HK-2 (cell line): ENCODE data around the gene SAC3D1.
"Not testable (repeated sequence)": the region's sequence is repeated elsewhere in the genome, so short reads cannot be mapped to it uniquely, and the experiment has no call there.

Experiments
- DNase-seq: peaks from one replicate; pipeline ENCODE4 v3.0.0-alpha.2; 2018; ENCODE audit not compliant: unreplicated experiment

SAC3D1 gene

DNA sequence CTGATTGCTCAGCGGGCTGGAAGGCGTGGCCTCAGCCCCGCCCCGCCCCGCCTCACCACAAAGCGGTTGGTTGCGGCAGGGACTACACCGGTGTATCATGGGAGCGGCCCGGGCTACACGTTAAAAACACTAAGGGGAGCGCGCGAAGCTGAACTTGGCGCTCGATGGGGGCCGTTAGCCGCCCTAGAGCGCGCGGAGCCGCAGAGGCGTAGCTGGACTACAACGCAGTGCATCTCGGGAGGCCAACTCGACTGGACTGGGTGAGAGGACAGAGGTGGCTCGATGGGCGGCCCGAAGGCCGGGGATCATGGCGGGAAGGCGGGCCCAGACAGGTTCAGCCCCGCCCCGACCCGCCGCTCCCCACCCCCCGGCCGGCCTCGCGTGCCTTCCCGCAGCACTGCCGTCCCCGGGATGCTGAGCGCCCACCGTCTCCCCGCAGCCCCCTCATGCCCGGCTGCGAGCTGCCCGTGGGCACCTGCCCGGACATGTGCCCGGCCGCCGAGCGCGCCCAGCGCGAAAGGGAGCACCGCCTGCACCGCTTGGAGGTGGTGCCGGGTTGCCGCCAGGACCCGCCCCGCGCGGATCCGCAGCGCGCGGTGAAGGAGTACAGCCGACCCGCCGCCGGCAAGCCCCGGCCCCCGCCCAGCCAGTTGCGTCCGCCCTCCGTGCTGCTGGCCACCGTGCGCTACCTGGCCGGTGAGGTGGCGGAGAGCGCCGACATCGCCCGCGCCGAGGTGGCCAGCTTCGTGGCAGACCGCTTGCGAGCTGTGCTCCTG, at the start of gene SAC3D1:
Gene SAC3D1, plus strand, starts transcription at position 364 of the 776 bp plus-strand sequence. Its CDS starts 83 bp downstream, at position 447.
- DNase-seq: peak; percentile 88

DNA sequence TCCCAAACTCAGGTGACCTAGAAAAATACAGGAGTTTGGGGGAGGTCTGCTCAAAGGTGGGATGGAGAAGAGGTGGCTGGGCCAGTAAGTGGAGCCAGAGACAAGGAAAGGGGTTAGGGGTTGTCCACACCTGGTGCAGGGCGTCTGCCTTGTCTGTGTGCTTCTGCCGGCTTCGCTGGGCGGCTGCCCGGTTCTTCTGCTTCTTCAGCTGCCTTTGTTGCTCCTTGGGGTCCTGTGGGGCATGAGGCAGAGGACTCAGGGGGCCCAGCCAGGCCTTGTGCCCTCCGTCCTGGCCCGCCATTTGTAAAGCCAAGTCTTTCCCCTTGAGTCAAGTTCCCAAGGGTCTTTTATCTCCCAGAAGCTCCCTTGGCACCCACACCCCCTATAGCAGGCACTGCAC, 46.7 kb upstream of the SAC3D1 start:
- no peak for DNase-seq

DNA sequence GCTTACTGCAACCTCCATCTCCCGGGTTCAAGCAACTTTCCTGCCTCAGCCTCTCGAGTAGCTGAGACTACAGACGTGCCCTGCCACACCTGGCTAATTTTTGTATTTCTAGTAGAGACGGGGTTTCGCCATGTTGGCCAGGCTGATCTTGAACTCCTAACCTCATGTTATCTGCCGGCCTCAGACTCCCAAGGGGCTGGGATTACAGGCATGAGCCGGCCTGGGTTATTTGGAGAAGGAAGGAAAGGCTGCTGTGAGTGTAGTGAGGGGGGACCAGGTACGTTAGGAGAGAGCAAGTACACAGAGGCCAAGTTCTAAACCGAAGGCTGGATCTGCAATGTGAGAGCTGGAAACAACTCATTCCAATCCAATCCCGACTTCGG, 44.7 kb upstream of the SAC3D1 start:
- DNase-seq: no peak

DNA sequence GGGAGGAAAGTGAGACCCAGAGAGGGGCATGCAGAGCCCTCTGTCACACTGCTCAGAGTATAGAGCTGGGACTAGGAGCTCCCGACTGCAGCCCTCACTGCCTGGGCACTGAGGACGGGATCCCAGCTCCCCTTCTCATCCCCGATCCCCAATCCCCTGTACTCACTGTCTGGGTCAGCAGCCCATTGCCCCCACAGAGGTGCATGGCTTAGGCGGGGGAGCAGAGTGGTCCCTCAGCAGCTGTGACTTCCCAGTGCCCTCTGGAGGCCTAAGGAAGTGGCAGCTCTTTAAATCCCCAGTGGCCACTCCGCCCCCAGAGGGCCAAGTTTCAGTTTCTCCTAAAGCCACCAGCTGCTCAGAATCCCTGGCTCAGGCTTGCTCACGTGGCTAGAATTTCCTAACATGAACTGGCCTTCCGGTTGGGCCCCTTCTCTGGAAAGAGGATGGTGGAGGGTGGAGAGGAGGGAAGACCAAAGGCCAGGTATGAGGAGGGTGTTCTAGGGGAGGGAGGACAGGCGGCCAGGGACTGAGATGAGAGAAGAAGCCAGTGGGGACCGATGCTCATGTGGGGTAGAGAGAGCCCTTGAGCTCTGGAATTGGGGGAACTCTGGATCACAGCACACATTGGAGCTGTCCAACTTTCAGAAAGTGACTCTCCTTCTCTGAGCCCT, 44.2 kb upstream of the SAC3D1 start, which contains the start of gene BATF2:
Gene BATF2, minus strand, starts transcription at position 262 of the 671 bp plus-strand sequence. Its CDS starts 57 bp downstream, at position 205.
- peak; percentile 54 for DNase-seq

- no peak for DNase-seq
Observed at GRCh38 chr11:64998141-64998540, 42.9 kb upstream of the SAC3D1 start.

GRCh38 chr11:64998690-64999431, 42.1 kb upstream of the SAC3D1 start:
- no peak for DNase-seq

GRCh38 chr11:64999478-64999877, 41.5 kb upstream of the SAC3D1 start:
- no peak for DNase-seq

DNA sequence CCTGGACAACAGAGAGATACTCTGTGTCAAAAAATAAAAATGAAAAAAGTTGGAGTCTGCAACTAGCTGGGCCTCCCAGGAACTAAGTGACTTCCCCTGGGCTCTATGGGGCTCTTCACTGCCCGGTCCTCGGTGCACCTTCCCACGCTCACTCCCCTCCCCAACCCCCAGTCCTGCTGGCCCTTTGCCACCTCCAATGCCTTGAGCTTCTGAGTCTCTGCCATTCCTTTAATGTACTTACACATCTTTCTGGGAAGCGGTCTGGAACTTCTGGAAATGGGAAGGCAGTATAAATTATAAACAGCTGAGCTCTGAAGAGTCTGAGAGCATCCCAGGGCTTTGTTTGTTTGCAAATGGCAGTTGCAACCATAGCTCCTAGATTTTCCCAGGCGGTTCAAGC, 38.3 kb upstream of the SAC3D1 start:
- no peak for DNase-seq

DNA sequence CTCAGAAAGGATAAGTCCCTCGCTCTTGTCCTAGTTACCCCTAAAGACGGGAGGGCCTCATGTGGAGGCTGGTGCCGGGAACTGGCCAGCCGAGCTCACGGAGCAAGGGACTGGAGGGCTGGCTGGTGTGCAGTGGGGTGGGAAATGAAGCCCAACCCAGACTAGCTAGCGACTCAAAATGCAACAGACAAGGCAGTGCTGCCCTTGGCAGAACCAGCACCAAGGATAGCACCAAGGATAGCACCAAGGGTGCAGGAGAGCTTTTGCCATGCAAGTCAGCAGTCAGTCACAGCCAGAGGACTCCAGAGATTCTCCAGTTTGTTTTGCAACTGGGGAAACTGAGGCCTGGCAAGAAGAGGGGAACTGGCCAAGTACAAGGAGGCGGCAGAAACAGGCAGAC, 37.7 kb upstream of the SAC3D1 start:
- no peak for DNase-seq

DNA sequence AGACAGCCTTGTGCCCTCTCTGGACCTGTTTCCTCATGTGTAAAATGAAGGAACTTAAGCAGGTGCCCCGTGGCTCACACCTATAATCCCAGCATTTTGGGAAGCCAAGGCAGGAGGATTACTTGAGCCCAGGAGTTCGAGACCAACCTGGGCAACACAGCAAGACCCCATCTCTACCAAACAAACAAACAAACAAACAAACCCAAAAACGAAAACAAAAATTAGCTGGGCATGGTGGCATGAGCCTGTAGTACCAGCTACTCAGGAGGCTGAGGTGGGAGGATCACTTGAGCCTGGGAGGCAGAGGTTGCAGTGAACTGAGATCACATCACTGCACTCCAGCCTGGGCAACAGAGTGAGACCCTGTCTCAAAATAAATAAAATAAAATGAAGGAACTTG, 37.0 kb upstream of the SAC3D1 start:
- DNase-seq: not testable (repeated sequence)

DNA sequence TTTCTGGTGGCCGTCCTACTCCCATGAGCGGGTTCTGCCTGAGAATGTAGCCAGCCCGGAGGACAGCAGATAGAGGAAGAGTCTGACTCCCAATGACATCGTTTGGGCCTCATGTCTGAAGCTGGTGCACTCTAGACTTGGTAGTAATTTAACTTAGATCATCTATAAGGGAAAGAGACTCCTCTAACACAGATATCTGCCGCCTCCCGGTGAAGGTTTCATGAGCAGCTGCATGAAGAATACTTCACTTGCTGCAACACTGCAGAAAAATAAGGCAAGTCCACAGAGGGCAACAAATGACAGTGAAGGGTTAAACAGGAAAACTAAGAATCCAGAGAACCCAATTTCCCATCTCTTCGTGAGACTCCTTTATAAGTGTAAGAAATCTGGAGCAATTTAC, 33.0 kb upstream of the SAC3D1 start:
- no peak for DNase-seq

GRCh38 chr11:65008873-65009272, 32.1 kb upstream of the SAC3D1 start:
- no peak for DNase-seq

DNA sequence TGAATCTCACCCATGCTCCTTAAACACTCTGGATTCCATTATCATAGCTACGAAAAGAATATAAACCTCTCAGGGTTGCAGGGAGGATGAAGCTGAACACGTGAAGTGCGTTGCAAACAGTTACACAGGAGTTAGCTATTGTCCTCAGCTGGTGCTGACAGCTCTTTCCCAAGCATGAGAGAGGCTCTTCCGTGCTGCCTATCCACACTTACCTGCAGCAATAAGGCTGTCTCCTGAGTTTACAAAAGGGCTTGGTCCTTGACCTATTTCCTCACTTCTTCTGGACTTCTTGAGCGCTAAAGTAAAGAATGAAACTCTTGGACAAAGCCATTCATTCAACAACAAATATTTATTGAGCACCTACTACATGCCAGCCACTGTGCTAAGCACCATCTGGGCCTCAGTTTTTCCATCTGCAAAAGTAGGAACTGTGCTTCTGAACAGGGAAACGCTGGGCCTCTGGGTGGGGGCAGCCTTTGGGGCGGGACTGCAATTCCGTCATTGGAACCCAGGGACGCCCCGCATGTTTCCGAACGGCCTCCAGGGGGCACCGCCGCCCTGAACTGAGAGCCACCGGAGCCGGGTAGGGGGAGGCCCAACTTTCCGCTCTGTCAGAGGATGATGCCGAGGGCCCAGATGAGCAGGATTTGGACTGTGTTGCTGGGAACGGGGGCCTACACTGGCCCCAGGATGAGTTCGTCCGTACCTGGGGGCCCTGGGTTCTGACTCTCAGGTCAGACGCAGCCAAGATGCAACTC, 27.7 kb upstream of the SAC3D1 start:
- DNase-seq: peak; percentile 84

- peak; percentile 84 for DNase-seq
Observed at GRCh38 chr11:65013888-65014725, 26.9 kb upstream of the SAC3D1 start, which contains the start of gene ARL2. Gene ARL2 (plus strand): TSS chr11:65014160. CDS start chr11:65014208, 48 bp downstream.

DNA sequence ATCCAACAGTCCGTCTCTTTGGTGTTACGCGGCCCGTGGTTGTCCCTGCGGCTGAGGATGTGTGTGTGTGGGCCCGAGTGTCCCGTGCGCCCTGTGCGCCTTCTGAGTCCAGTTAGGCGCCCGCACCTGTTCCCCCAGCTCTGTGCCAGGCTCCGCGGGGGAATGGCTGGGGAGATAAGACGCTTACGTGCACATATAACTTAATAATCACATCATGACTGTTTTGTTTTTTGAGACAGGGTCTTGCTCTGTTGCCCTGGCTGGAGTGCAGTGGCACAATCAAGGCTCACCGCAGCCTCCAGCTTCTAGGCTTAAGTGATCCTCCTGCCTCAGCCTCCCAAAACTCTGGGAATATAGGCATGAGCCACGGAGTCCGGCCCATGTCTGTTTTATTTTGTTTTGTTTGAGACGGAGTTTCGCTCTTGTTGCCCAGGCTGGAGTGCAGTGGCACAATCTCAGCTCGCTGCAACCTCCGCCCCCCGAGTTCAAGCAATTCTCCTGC, 26.2 kb upstream of the SAC3D1 start:
- DNase-seq: no peak

- DNase-seq: no peak
Observed at GRCh38 chr11:65016705-65017104, 24.3 kb upstream of the SAC3D1 start.

DNA sequence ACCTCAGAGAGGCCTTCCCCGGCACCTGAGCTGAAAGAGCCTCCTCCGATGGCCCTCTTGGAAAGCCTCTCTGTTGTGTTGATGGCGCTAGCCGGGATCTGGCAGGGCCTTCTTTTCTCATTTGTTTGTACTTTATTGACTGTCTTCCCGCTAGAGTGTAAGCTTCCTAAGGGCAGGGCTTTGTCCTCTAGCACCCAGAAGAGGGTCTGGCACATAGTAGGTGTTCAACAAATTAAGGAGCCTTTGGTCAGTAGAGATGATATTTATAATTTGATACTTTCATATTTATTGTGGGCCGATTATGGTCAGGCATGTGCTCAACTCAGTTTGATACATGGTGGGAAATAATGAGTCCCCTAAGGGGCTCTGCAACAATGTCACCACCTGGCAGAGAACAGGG, 23.1 kb upstream of the SAC3D1 start:
- DNase-seq: no peak

DNA sequence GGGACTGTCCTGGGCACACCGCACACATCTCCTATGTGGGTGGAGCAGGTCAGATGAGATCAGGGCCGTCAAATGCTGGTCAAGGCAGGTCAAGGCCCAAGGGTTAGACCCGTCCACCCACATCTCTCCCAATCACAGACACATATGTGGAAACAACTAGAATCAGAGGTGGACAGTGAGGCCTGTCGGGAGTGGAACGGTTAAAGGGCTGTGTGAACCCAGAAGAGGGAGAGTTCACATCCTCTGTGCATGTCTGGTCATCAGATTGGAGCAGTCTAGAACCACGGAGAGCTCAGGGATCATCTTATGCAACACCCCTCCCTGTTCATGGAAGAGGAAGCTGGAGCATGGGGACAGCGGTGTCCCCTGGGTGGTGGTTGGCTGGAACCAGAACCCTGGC, 21.2 kb upstream of the SAC3D1 start:
- no peak for DNase-seq

GRCh38 chr11:65021003-65021402, 20.0 kb upstream of the SAC3D1 start:
- DNase-seq: no peak

DNA sequence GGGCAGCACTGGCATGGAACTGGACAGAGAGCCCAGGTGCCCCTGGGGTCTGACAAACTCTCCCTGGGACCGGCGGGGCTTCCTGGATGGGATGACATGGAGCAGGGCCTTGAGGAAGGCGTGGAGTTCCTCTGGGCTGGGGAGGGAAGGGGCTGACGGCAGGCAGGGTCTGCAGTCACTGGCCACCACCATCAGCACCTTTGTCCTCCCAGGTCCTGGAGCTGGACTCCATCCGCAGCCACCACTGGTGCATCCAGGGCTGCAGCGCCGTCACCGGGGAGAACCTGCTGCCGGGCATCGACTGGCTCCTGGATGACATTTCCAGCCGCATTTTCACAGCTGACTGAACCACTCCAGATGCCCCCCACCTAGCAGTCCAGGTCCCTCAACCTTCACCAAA, 19.5 kb upstream of the SAC3D1 start:
- DNase-seq: no peak

DNA sequence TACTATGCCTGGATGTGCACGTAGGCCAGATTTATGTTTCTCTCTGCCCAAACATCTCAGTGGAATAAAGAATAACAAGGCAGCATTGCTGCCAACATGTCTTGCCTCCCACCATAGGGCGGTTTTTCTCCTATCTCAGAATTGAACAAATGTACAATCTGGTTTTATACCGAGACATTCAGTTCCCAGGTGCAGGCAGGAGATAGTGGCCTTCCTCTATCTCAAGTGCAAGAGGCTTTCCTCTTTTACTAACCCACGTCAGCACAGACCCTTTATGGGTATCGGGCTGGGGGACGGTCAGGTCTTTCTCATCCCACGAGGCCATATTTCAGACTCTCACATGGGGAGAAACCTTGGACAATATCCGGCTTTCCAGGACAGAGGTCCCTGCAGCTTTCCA, 17.5 kb upstream of the SAC3D1 start:
- DNase-seq: not testable (repeated sequence)
